Activated CD8-positive, alpha-beta memory T cell treated with anti-CD3 and anti-CD28 coated beads for 48 hours (primary cell): ENCODE results near the gene TBC1D4.
"Not testable (repeated sequence)": the region's sequence is repeated elsewhere in the genome, so short reads cannot be mapped to it uniquely, and the experiment has no call there.

Source experiments
- DNase-seq, 3 experiments: peaks; one replicate each; pipeline ENCODE4 v3.0.0-alpha.2; 2020; ENCODE audit warnings: low read depth in 2 of 3, low spot score in 2 of 3

The TBC1D4 gene

GRCh38 chr13:75364131-75364713 lies 117.7 kb downstream of the TBC1D4 start:
- no peak for DNase-seq

- no peak for DNase-seq
Measured at GRCh38 chr13:75363371-75363770, 118.6 kb downstream of the TBC1D4 start.

DNA sequence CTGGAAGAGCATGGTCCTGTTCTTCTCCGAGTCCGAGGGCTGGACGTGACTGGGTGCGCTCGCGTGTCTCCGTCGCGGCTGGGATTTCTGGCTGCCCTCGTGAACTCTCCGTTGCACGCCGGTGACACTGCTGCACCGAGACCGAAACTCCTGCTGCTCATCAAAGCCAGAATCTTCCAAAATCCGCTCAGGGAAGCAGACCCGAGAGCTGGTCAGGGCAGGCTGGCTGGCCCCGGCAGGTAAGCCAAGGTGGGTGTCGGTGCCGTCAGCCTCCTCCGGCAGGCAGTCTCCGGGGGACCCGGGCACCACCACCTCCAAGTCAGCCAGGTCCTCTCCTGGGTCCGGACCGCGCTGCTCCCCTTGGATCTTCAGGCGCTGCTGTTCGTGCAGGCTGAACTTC lies 119.9 kb downstream of the TBC1D4 start:
- DNase-seq = no peak

GRCh38 chr13:75360170-75360569 lies 121.8 kb downstream of the TBC1D4 start:
- DNase-seq = no peak

- DNase-seq = no peak
Measured at GRCh38 chr13:75359266-75359665, 122.7 kb downstream of the TBC1D4 start.

DNA sequence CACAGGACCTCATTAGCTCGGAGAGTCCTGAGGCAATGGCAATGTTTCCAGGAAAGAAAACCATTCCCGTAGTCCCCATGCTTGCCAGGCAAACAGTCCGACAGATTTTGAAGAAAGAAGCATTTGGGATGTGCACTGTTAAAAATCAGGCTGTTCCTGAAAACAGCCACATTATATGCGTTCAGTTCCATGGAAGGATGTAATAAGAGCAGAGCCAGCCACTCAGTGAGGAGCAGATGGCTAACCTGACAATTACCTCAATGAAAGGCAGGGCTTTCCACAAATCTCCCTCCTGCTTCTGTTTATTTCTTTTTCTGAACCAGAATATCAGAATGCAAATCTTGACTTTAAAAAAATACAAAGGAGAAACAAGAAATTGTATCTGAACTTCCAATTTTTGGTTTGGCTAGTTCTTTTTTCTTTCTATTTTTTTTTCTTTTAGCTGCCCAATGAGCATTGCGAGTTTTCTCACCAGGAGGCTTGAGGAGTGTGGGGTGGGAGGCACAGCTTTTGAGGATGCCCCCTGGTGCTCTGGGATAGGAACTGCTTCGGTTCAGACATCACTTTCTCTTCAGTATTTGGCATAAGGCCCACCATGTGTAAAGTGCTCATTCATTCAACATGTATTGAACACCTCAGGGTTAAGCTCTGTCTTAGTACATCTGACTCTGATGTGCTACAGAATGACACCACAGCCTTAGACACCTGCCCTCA lies 124.2 kb downstream of the TBC1D4 start:
- no peak for DNase-seq

DNA sequence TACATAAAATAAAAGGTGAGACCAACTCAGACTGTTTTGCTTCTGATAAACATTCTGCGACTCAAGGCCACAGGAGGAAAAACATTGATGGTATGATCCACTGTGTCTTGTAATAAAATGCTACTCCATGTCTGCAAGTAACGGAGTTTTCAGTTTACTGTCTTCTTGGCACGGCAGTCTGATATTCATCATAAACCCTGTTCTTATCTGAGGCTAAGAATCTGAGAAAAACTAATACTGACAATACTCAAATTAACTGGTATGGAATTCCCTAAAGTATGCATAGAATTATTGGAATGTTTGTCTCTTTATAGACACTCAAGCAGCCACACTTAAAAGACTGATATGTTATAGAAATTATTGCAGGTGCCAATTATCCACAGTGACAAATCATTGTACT lies 125.5 kb downstream of the TBC1D4 start:
- DNase-seq = no peak

DNA sequence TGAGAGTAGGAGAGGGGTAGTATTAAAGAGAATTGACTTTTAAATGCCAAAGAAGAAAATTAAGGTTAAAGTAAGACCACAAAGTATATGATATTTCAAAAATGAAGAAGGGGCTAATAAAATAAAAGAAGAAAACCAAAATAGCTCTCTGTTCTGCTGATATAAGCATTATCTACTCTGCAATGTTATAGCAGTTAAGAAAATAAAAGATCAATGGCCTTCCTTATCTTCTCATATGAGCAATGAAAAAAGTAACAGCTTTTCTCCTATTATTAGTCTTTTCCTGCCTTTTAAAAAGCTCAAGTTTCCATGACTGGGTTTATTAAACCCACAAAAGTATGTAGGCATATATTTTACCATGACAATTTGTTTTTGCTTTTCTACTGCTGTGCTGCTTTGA lies 126.4 kb downstream of the TBC1D4 start:
- no peak for DNase-seq

GRCh38 chr13:75353781-75354193 lies 128.2 kb downstream of the TBC1D4 start:
- DNase-seq = no peak

DNA sequence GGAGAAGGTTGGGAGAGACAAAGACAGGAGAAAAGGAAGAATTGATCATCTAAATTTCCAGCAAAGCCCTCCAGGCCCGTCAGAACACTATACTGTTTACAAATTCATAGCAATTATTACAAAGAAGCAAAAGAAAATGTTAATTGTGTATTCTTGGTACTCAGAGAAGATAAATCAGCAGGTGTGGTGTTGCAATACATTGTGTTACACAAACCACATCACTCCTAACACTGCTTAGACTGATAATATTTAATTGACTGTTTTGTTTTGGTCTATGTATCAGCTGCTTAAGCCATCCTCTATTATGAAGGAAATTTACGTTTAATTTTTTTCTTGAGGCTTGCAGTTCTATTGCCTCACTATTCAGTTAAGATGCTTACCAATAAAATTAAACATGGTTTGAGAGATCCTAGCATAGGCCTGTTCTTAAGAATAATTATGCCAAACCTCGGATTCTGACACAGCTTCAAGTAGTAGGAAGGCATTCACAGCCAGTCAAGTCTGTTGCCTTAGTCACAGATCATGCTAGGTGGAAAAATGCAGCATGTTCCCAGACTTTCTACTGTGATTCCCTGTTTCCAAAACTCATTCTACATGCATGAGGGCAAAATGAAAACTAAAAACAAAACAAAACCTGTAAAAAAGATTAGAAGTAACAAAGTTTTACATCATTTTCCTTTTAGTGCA lies 129.2 kb downstream of the TBC1D4 start:
- no peak for DNase-seq

- DNase-seq = not testable (repeated sequence)
Measured at GRCh38 chr13:75351538-75351937, 130.4 kb downstream of the TBC1D4 start.

DNA sequence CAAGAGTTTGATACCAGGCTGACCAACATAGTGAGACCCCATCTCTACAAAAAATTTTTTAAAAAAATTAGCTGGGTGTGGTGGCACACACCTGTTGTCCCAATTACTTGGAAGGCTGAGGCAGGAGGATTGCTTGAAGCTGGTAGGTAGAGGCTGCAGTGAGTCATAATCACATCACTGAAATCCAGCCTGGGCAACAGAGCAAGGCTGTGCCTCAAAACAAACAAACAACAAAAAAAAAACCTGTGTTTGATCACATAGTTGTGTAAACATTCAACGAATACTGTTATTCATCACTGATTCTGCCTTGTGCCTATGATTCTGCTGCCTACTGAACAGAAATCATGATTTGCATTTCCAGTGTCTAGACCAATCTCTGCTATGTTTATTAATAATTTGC lies 134.0 kb downstream of the TBC1D4 start:
- no peak for DNase-seq

GRCh38 chr13:75347457-75347856 lies 134.5 kb downstream of the TBC1D4 start:
- DNase-seq = no peak

DNA sequence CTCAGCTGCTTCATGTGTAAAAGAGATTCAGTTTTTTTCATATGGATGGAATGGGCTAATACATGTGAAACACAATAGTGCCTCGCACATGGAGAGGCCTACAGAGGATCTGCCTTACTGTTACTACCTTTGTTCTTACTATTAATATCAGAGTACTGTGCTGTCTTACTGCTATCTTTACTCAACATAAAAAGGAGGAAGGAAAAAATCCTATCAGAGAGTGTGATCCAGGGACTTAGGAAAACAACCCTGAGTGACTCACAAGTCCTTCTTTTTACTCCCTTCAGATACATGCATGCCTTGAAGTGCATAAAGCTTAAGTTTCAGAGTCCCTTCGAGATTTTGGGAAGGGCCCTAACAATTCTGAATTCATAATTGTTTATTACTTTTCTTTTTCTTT lies 136.8 kb downstream of the TBC1D4 start:
- no peak for DNase-seq

- no peak for DNase-seq
Measured at GRCh38 chr13:75341028-75341427, 140.9 kb downstream of the TBC1D4 start.

GRCh38 chr13:75339635-75340374 lies 142.2 kb downstream of the TBC1D4 start:
- no peak for DNase-seq

DNA sequence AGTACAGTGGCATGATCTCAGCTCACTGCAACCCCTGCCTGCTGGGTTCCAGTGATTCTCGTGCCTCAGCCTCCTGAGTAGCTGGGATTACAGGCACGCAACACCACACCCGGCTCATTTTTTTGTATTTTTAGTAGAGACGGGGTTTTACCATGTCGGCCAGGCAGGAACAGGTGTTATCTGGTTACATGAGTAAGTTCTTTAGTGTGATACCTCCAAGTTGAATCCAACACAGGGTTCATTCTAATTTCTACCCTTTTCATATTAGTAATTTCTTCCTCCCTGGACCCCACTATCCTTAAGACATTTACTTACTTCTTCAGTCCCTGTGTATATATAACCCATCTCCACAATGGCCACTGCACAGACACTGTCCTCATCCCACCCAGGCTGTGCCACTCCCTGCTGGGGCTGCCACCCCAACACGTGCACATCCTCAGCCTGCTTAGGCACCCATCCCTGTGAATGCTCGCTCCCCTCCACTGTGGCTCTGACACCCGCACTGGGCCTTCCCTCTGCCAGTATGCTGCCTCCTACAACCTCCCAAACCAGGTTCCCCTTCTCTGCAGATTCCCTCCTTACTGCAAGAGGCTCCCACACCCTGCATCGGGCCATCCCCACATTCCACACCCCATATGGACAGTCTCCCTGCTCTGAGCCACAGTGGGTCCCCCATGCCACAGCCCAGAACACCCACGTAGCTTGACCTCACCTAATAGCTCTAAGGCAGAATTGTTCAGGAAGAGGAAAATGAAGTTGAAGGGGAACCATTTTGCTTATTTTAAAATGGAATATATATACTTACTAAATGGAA lies 147.1 kb downstream of the TBC1D4 start:
- no peak for DNase-seq

GRCh38 chr13:75333103-75333502 lies 148.9 kb downstream of the TBC1D4 start:
- no peak for DNase-seq

DNA sequence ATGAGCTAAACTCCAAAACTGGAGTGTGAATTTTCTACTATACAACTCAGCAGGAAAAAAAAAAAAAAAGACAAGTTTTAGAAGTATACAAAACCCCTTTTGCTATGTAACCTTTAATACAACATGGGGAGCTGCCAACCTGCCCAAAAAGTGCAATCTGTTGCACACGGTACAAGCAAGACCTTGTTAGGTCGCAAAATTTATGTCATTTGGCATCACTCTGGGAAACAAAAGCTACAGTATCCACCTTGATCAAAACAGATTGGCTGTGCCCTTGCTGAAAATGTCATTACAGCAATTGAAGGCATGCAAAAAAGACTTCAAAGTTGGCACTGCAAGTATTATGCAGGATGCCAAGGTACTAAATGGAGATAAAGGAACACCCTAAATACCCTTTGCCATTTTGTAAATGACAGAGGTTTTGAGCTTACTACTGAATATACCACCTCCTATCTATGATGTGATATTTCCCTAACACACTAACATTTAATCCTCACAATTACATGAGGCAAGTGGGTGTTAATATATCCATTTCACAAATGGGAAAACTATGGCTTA lies 150.1 kb downstream of the TBC1D4 start:
- no peak for DNase-seq

GRCh38 chr13:75330770-75331169 lies 151.2 kb downstream of the TBC1D4 start:
- DNase-seq = no peak

DNA sequence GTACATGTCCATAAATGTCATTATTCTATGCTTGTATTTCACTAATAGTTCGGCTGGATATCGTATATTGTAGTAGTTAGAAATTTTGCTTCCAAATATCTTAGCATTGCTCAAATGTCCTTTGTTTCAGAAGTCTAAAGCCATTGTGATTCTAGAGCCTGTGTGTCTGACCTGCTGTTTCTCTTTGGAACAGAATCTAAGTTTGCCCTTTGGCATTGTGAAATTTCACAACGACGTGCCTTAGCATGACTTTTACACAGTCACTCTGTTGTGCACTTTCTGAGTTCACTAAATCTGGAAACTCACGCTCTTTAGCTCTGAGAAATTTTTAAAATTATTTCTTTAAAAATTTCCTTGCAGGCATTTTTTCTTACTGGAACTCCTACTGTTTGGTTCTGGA lies 152.2 kb downstream of the TBC1D4 start:
- no peak for DNase-seq
